Left lung (tissue), 10 donors: ENCODE measurements around the gene ARL6IP6. TPM values are rescaled to one million over a fixed set of nuclear protein-coding genes. Genes with fewer than 3 reads are reported as not detected.

Source experiments
- ATAC-seq: fragments of 200-7000 bp; cut with Tn5 transposase; one replicate; pipeline ENCODE4 v1.9.1; 2020; ENCODE audit warnings: moderate library complexity
- DNase-seq, 4 donors: peaks; one replicate each; pipeline ENCODE4 v3.0.0-alpha.2; 2013 to 2020
- H3K27ac ChIP-seq, 2 donors: fragments of 200-600 bp; sonication (generic) in 1 of 2; one replicate each; pipeline versions ENCODE4 v1.5.0 to v1.8.0; 2020 to 2021
- H3K27me3 ChIP-seq, 2 donors: fragments of 200-600 bp; sonication (generic) in 1 of 2; one replicate each; pipeline versions ENCODE4 v1.5.0 to v1.8.0; 2020 to 2021
- H3K36me3 ChIP-seq, 2 donors: fragments of 200-600 bp; sonication (generic) in 1 of 2; one replicate each; pipeline versions ENCODE4 v1.5.0 to v1.8.0; 2020 to 2021
- H3K4me1 ChIP-seq, 2 donors: fragments of 200-600 bp; one replicate each; pipeline ENCODE4 v1.8.0; 2021
- H3K4me3 ChIP-seq, 2 donors: fragments of 200-600 bp; sonication (generic) in 1 of 2; one replicate each; pipeline versions ENCODE4 v1.5.0 to v1.8.0; 2020 to 2021; ENCODE audit warnings: mild to moderate bottlenecking in 1 of 2
- H3K9me3 ChIP-seq, 2 donors: fragments of 200-600 bp; sonication (generic) in 1 of 2; one replicate each; pipeline versions ENCODE4 v1.5.0 to v1.8.0; 2020 to 2021
- CTCF ChIP-seq, 2 donors: fragments of 200-600 bp; sonication (generic) in 1 of 2; IDR thresholded peaks; one replicate each; pipeline versions ENCODE4 v1.5.0 to v1.8.0; 2021; ENCODE audit warnings: antibody characterized with exemption in 2 of 2
- intact Hi-C, 2 donors: fragments of 100-400 bp; cut with DNase I; formaldehyde crosslinking; loops; one replicate each; pipeline versions ENCODE4 v1.11.2 to v1.14.2; 2022
- polyA plus RNA-seq, 6 donors: library from polyadenylated mRNA; unstranded; fragments of 120-200 nt; gene quantifications; one replicate each; pipeline ENCODE4 v1.2.1, GENCODE V29; 2013; ENCODE audit not compliant: insufficient read length in 6 of 6
- total RNA-seq, 2 donors: library from RNA; stranded (reverse); fragmentation: NEBNext Ultra II Directional; extraction: Animal tissue kit (Norgen Biotek cat#: 25700); gene quantifications; one replicate each; pipeline ENCODE4 v1.2.1, GENCODE V29; 2021
- donor health status: DM: no; HTN: yes; CAD: no.
- donor health status: DM: no; HTN: no; CAD: no.

The ARL6IP6 gene
- total and polyA plus RNA-seq, 8 donors = 15.1 to 62.0 (median 51.9) TPM

- intact Hi-C loops = no loop called here
- no peaks in the 10 kb centered on the region for H3K4me1 ChIP-seq
- no peaks in the 10 kb centered on the region for H3K9me3 ChIP-seq
- DNase-seq = no peak
- H3K27ac ChIP-seq = no peak overlapping the region
- ATAC-seq = no peak
- no peaks in the 10 kb centered on the region for H3K27me3 ChIP-seq
- H3K4me3 ChIP-seq = no peak overlapping the region
- no peak for TF ChIP-seq CTCF (IDR thresholded peaks at IDR 0.05)
- H3K36me3 ChIP-seq = peaks cover 0 to 20% of the 10 kb centered on the region in 2 donors
Measured at GRCh38 chr2:152763651-152764050, 45.2 kb downstream of the ARL6IP6 start.

- Histone ChIP-seq H3K4me3 (no peak overlapping the region), H3K4me1 (no peaks in the 10 kb centered on the region), H3K27ac (no peak overlapping the region), H3K36me3 (peaks cover 0 to 12% of the 10 kb centered on the region in 2 donors), H3K27me3 (no peaks in the 10 kb centered on the region), H3K9me3 (no peaks in the 10 kb centered on the region)
- no peak for DNase-seq
- no peak for TF ChIP-seq CTCF (IDR thresholded peaks at IDR 0.05)
- intact Hi-C loops = no loop called here
- no peak for ATAC-seq
Measured at GRCh38 chr2:152766928-152767327, 48.5 kb downstream of the ARL6IP6 start.

- H3K4me1 ChIP-seq = no peaks in the 10 kb centered on the region
- no peaks in the 10 kb centered on the region for H3K36me3 ChIP-seq
- H3K4me3 ChIP-seq = no peak overlapping the region
- no peaks in the 10 kb centered on the region for H3K27me3 ChIP-seq
- intact Hi-C loops = no loop called here
- DNase-seq = no peak
- H3K9me3 ChIP-seq = no peaks in the 10 kb centered on the region
- no peak for TF ChIP-seq CTCF (IDR thresholded peaks at IDR 0.05)
- no peak for ATAC-seq
- H3K27ac ChIP-seq = no peak overlapping the region
Measured at GRCh38 chr2:152781175-152781574, 62.8 kb downstream of the ARL6IP6 start.

- H3K27ac ChIP-seq = no peak overlapping the region
- H3K4me3 ChIP-seq = no peak overlapping the region
- ATAC-seq = no peak
- H3K4me1 ChIP-seq = no peaks in the 10 kb centered on the region
- H3K36me3 ChIP-seq = no peaks in the 10 kb centered on the region
- no peak for TF ChIP-seq CTCF (IDR thresholded peaks at IDR 0.05)
- no peaks in the 10 kb centered on the region for H3K27me3 ChIP-seq
- H3K9me3 ChIP-seq = no peaks in the 10 kb centered on the region
- no peak for DNase-seq
- intact Hi-C loops = no loop called here
Measured at GRCh38 chr2:152782171-152782570, 63.8 kb downstream of the ARL6IP6 start.

GRCh38 chr2:152790883-152791282, 72.5 kb downstream of the ARL6IP6 start:
- H3K4me1 ChIP-seq = no peaks in the 10 kb centered on the region
- no peak overlapping the region for H3K4me3 ChIP-seq
- H3K27me3 ChIP-seq = no peaks in the 10 kb centered on the region
- H3K9me3 ChIP-seq = peaks cover 0 to 4% of the 10 kb centered on the region in 2 donors
- TF ChIP-seq CTCF (IDR thresholded peaks at IDR 0.05) = no peak
- intact Hi-C loops = no loop called here
- H3K27ac ChIP-seq = no peak overlapping the region
- no peaks in the 10 kb centered on the region for H3K36me3 ChIP-seq
- DNase-seq = no peak
- ATAC-seq = no peak
